CD14-positive monocyte (primary cell): ENCODE data around the gene RCAN2. TPM values are rescaled to one million over a fixed set of nuclear protein-coding genes. Genes with fewer than 3 reads are reported as not detected.

Experiments used
- DNase-seq, 3 donors: peaks; one replicate each; pipeline ENCODE4 v3.0.0-alpha.2; 2011 to 2022
- H2AFZ ChIP-seq: 2 replicates; pipeline ENCODE4 v1.6.0; 2012; ENCODE audit warnings: mild to moderate bottlenecking, low read depth, low read length, inconsistent platforms; ENCODE audit not compliant: insufficient read depth, poor library complexity, severe bottlenecking
- H3K27ac ChIP-seq, 2 donors: 1 replicate in 1 of 2; 2 replicates in 1 of 2; pipeline ENCODE4 v1.5.1; 2012 to 2013; ENCODE audit warnings: low read length in 2 of 2, control low read depth in 1 of 2, inconsistent platforms in 1 of 2, low read depth in 1 of 2, mild to moderate bottlenecking in 1 of 2
- H3K27me3 ChIP-seq, 2 donors: one replicate each; pipeline versions ENCODE4 v1.6.0 to v1.6.1; 2011 to 2013; ENCODE audit warnings: low read length in 2 of 2; ENCODE audit not compliant: control insufficient read depth in 2 of 2, insufficient read depth in 2 of 2
- H3K36me3 ChIP-seq, 2 donors: replicated peaks in 1 of 2; 1 replicate in 1 of 2; 2 replicates in 1 of 2; pipeline versions ENCODE4 v1.5.1 to v1.6.1; 2012 to 2013; ENCODE audit warnings: low read length in 2 of 2, control low read depth in 1 of 2, inconsistent platforms in 1 of 2, mild to moderate bottlenecking in 1 of 2; ENCODE audit not compliant: insufficient read depth in 2 of 2, control insufficient read depth in 1 of 2
- H3K4me1 ChIP-seq, 2 donors: 1 replicate in 1 of 2; 2 replicates in 1 of 2; pipeline versions ENCODE4 v1.5.1 to v1.6.1; 2012 to 2013; ENCODE audit warnings: low read length in 2 of 2, control low read depth in 1 of 2, inconsistent platforms in 1 of 2, mild to moderate bottlenecking in 1 of 2, moderate library complexity in 1 of 2; ENCODE audit not compliant: insufficient read depth in 2 of 2, control insufficient read depth in 1 of 2
- H3K4me2 ChIP-seq: replicated peaks from 2 replicates; pipeline ENCODE3; 2012; ENCODE audit warnings: low read length, moderate library complexity, mild to moderate bottlenecking; ENCODE audit not compliant: poor library complexity, severe bottlenecking; ENCODE audit errors: extremely low read depth
- H3K4me3 ChIP-seq, 3 experiments: fragments of 200-600 bp in 1 of 3; sonication (generic) in 1 of 3; replicated peaks in 1 of 3; 1 replicate in 2 of 3; 2 replicates in 1 of 3; pipeline ENCODE4 v1.5.1; 2011 to 2013; ENCODE audit warnings: low read length in 3 of 3, mild to moderate bottlenecking in 3 of 3, control low read depth in 2 of 3, low read depth in 2 of 3, inconsistent platforms in 1 of 3, moderate library complexity in 1 of 3
- H3K79me2 ChIP-seq: 2 replicates; pipeline ENCODE4 v1.6.0; 2012; ENCODE audit warnings: mild to moderate bottlenecking, control low read depth, inconsistent platforms, low read length, moderate library complexity; ENCODE audit not compliant: insufficient read depth
- H3K9ac ChIP-seq: 2 replicates; pipeline ENCODE4 v1.6.0; 2017; ENCODE audit warnings: low read length, mild to moderate bottlenecking; ENCODE audit not compliant: insufficient read depth, poor library complexity, severe bottlenecking
- H3K9me3 ChIP-seq, 2 donors: replicated peaks in 1 of 2; 1 replicate in 1 of 2; 2 replicates in 1 of 2; pipeline versions ENCODE4 v1.5.1 to v1.6.1; 2012 to 2013; ENCODE audit warnings: low read length in 2 of 2, control low read depth in 1 of 2; ENCODE audit not compliant: control insufficient read depth in 1 of 2, insufficient read depth in 1 of 2
- H4K20me1 ChIP-seq: 2 replicates; pipeline ENCODE4 v1.6.0; 2012; ENCODE audit warnings: mild to moderate bottlenecking, low read length, control low read depth, moderate library complexity; ENCODE audit not compliant: insufficient read depth
- H3K27ac Mint-ChIP-seq, 7 donors: one replicate each; pipeline ENCODE4 v1.8.0; 2020; ENCODE audit warnings: mild to moderate bottlenecking in 7 of 7, mixed read lengths in 7 of 7, moderate library complexity in 6 of 7, inconsistent platforms in 2 of 7
- H3K27me3 Mint-ChIP-seq, 3 donors: one replicate each; pipeline ENCODE4 v1.8.0; 2021 to 2022; ENCODE audit warnings: low read depth in 3 of 3, mild to moderate bottlenecking in 3 of 3, mixed read lengths in 3 of 3, moderate library complexity in 3 of 3, inconsistent platforms in 1 of 3
- H3K36me3 Mint-ChIP-seq, 2 donors: one replicate each; pipeline ENCODE4 v1.8.0; 2020; ENCODE audit warnings: mixed read lengths in 2 of 2, inconsistent platforms in 1 of 2, mild to moderate bottlenecking in 1 of 2
- H3K4me1 Mint-ChIP-seq: one replicate; pipeline ENCODE4 v1.8.0; 2020; ENCODE audit warnings: mild to moderate bottlenecking, mixed read lengths
- H3K4me3 Mint-ChIP-seq, 2 donors: one replicate each; pipeline ENCODE4 v1.8.0; 2020; ENCODE audit warnings: mild to moderate bottlenecking in 2 of 2, mixed read lengths in 2 of 2, moderate library complexity in 1 of 2
- H3K9me3 Mint-ChIP-seq, 7 donors: one replicate each; pipeline ENCODE4 v1.8.0; 2020 to 2022; ENCODE audit warnings: mixed read lengths in 7 of 7, mild to moderate bottlenecking in 6 of 7, moderate library complexity in 6 of 7, inconsistent platforms in 2 of 7
- WGBS: methylation state at CpG from one replicate; pipeline ENCODE4 v1.1.5; 2013; ENCODE audit warnings: missing lambda C conversion rate; ENCODE audit not compliant: insufficient coverage; 5-methylcytosine and 5-hydroxymethylcytosine counted together
- intact Hi-C, 2 donors: fragments of 100-400 bp; cut with micrococcal nuclease; formaldehyde crosslinking; loops; one replicate each; pipeline versions ENCODE4 v1.15.0 to v1.15.1; 2023
- polyA plus RNA-seq, 3 donors: library from polyadenylated mRNA; depleted of rRNA in 1 of 3; unstranded in 2 of 3; stranded (reverse) in 1 of 3; fragments of 300-500 nt in 2 of 3; fragments of >200 nt in 1 of 3; fragmentation: Illumina TruSeq in 2 of 3; gene quantifications; 1 replicate in 2 of 3; 2 replicates in 1 of 3; pipeline ENCODE4 v1.2.3, GENCODE V29; 2012 to 2021
- TF ChIP-seq, protein P1 (sequence below): fragments of 200-600 bp; IDR thresholded peaks from one replicate; pipeline ENCODE4 v1.8.0; 2022; ENCODE audit warnings: antibody characterized with exemption, mild to moderate bottlenecking

The RCAN2 gene
- polyA plus RNA-seq, 3 donors, result not detected

DNA sequence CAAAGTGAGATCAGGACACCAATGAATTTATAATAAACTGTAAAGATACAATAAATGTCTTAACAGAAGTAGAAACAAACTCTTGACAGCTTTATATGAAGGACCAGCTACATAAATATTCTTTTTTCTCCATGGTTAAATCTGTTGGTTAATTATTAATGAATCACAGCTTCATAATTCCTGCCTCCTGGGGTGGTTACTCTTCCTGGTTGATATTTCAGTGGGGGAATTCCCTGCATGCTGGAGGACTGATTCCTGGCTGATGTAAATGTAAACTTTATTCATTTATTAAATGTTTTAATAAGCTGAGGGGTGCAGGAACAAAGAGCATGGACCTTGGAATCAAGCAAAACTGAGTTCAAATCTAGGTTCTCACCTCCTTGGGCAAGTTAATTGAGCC is 16.2 kb upstream of the RCAN2 start:
- H3K27me3 Mint-ChIP-seq, result peaks cover 0 to 1% (median 0%) of the 10 kb centered on the region in 3 donors
- Histone ChIP-seq H3K27me3 (no peaks in the 10 kb centered on the region), H3K79me2 (no peaks in the 10 kb centered on the region), H3K36me3 (no peaks in the 10 kb centered on the region), H4K20me1 (no peaks in the 10 kb centered on the region), H3K4me2 (no peak overlapping the region), H2AFZ (no peak overlapping the region), H3K9me3 (no peaks in the 10 kb centered on the region), H3K27ac (no peak overlapping the region), H3K4me1 (no peaks in the 10 kb centered on the region), H3K9ac (no peak overlapping the region), H3K4me3 (no peak overlapping the region)
- H3K36me3 Mint-ChIP-seq, result no peaks in the 10 kb centered on the region
- TF ChIP-seq, protein P1, sequence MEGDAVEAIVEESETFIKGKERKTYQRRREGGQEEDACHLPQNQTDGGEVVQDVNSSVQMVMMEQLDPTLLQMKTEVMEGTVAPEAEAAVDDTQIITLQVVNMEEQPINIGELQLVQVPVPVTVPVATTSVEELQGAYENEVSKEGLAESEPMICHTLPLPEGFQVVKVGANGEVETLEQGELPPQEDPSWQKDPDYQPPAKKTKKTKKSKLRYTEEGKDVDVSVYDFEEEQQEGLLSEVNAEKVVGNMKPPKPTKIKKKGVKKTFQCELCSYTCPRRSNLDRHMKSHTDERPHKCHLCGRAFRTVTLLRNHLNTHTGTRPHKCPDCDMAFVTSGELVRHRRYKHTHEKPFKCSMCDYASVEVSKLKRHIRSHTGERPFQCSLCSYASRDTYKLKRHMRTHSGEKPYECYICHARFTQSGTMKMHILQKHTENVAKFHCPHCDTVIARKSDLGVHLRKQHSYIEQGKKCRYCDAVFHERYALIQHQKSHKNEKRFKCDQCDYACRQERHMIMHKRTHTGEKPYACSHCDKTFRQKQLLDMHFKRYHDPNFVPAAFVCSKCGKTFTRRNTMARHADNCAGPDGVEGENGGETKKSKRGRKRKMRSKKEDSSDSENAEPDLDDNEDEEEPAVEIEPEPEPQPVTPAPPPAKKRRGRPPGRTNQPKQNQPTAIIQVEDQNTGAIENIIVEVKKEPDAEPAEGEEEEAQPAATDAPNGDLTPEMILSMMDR, result no peak
- H3K4me1 Mint-ChIP-seq, result no peaks in the 10 kb centered on the region
- DNase-seq, result no peak
- no peak overlapping the region for H3K4me3 Mint-ChIP-seq
- intact Hi-C loops, result no loop called here
- peaks cover 0 to 4% (median 0%) of the 10 kb centered on the region in 7 donors for H3K9me3 Mint-ChIP-seq
- no peak overlapping the region for H3K27ac Mint-ChIP-seq

DNA sequence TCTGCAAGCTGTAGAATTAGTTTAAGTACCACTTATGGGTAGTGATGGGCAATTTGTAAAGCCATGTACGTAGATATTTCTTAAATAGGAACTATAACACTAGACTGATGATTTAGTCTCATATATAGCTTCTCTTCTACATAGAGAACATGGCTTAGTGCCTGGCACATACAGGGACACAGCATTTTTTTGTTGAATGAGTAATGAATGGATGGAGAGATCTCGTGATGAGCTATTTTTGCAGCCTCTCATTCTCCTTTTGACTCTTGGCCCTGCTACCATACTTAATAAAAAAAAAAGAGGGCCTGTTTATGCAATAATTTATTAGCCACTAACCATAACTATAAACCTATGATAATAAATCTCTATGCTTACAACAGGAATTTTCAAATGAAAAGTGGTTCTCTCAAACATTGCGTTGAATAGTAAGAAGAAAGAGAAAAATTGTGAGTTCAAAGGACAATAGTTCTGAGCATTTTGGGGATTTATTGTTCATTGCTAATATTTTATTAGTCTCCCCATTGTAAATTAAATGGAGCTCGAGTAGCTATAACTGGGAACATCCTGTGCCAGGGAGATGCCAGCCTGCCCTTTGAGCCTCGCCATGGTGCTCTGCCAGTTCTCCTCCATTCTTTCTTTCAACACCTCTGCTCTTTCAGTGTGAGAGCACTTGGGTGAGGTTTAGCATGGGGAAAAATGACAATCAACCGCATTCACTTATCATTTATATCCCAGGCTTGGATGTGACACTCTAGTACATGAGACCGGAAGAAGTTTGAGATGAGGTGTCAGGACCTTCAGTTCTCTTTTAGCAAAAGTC is 14.7 kb upstream of the RCAN2 start:
- peaks cover 0 to 4% (median 3%) of the 10 kb centered on the region in 3 donors for H3K27me3 Mint-ChIP-seq
- no peak overlapping the region for H3K27ac Mint-ChIP-seq
- DNase-seq, result no peak
- Histone ChIP-seq H3K9ac (no peak overlapping the region), H3K36me3 (no peaks in the 10 kb centered on the region), H3K4me2 (no peak overlapping the region), H2AFZ (no peak overlapping the region), H3K27me3 (no peaks in the 10 kb centered on the region), H3K4me3 (no peak overlapping the region), H4K20me1 (no peaks in the 10 kb centered on the region), H3K4me1 (no peaks in the 10 kb centered on the region), H3K27ac (no peak overlapping the region), H3K9me3 (no peaks in the 10 kb centered on the region), H3K79me2 (no peaks in the 10 kb centered on the region)
- TF ChIP-seq, protein P1, result no peak
- intact Hi-C loops, result no loop called here
- H3K4me1 Mint-ChIP-seq, result no peaks in the 10 kb centered on the region
- peaks cover 0 to 4% (median 0%) of the 10 kb centered on the region in 7 donors for H3K9me3 Mint-ChIP-seq
- no peak overlapping the region for H3K4me3 Mint-ChIP-seq
- no peaks in the 10 kb centered on the region for H3K36me3 Mint-ChIP-seq
- WGBS, result no CpG with 5 or more reads among the region's 7 CpGs
